HG02938 (cell line): ENCODE results near the gene KRTAP12-1.
"Not testable (repeated sequence)": the region's sequence is repeated elsewhere in the genome, so short reads cannot be mapped to it uniquely, and the experiment has no call there.

Source experiments
- ATAC-seq: cut with Tn5 transposase; IDR thresholded peaks from one replicate; pipeline ENCODE4 v1.9.1; 2021; ENCODE audit warnings: mild to moderate bottlenecking, moderate library complexity; ENCODE audit not compliant: unreplicated experiment

The KRTAP12-1 gene

GRCh38 chr21:44670642-44671432, 11.1 kb downstream of the KRTAP12-1 start:
- no peak for ATAC-seq

- ATAC-seq, result no peak
These were observed 14.4 kb downstream of the KRTAP12-1 start for GRCh38 chr21:44667612-44668011.

GRCh38 chr21:44666401-44667320, 15.3 kb downstream of the KRTAP12-1 start, which contains the start of gene KRTAP12-2:
Gene KRTAP12-2, minus strand, starts transcription at chr21:44666927. Its CDS starts 41 bp downstream, at chr21:44666886.
- ATAC-seq, result no peak

GRCh38 chr21:44664691-44665090, 17.3 kb downstream of the KRTAP12-1 start:
- ATAC-seq, result no peak

- not testable (repeated sequence) for ATAC-seq
These were observed 20.4 kb downstream of the KRTAP12-1 start for GRCh38 chr21:44661567-44661966.

- ATAC-seq, result no peak
These were observed 22.9 kb downstream of the KRTAP12-1 start for GRCh38 chr21:44658913-44659595.

GRCh38 chr21:44658541-44658910, 23.4 kb downstream of the KRTAP12-1 start:
- no peak for ATAC-seq

GRCh38 chr21:44657635-44658540, 24.1 kb downstream of the KRTAP12-1 start, which contains the start of gene KRTAP12-3:
Gene KRTAP12-3, plus strand, starts transcription at chr21:44657932. Its CDS starts 48 bp downstream, at chr21:44657980.
- no peak for ATAC-seq

GRCh38 chr21:44656868-44657267, 25.1 kb downstream of the KRTAP12-1 start:
- ATAC-seq, result no peak

- no peak for ATAC-seq
These were observed 27.3 kb downstream of the KRTAP12-1 start, which contains the start of gene KRTAP12-4 for GRCh38 chr21:44654576-44655175. Gene KRTAP12-4, minus strand, starts transcription at chr21:44654659. Its CDS starts 45 bp downstream, at chr21:44654614.

- no peak for ATAC-seq
These were observed 28.0 kb downstream of the KRTAP12-1 start for GRCh38 chr21:44653656-44654575.

- no peak for ATAC-seq
These were observed 28.8 kb downstream of the KRTAP12-1 start for GRCh38 chr21:44653123-44653522.

- no peak for ATAC-seq
These were observed 30.8 kb downstream of the KRTAP12-1 start for GRCh38 chr21:44650973-44651675.

GRCh38 chr21:44650265-44650972, 31.5 kb downstream of the KRTAP12-1 start:
- ATAC-seq, result no peak

GRCh38 chr21:44649521-44650100, 32.4 kb downstream of the KRTAP12-1 start:
- no peak for ATAC-seq

GRCh38 chr21:44648557-44649311, 33.2 kb downstream of the KRTAP12-1 start:
- ATAC-seq, result no peak
